Measurements from ENCODE around the gene TEX19. TPM values are rescaled to one million over a fixed set of nuclear protein-coding genes. Genes with fewer than 3 reads are reported as not detected.

Gene TEX19
- total and polyA plus RNA-seq, 10 of the 15 experiments (the other 5 are each of a cell fraction or from before 2014, with no cell fraction given): 0.03 to 0.32 (median 0.13) TPM; not detected in 3

DNA sequence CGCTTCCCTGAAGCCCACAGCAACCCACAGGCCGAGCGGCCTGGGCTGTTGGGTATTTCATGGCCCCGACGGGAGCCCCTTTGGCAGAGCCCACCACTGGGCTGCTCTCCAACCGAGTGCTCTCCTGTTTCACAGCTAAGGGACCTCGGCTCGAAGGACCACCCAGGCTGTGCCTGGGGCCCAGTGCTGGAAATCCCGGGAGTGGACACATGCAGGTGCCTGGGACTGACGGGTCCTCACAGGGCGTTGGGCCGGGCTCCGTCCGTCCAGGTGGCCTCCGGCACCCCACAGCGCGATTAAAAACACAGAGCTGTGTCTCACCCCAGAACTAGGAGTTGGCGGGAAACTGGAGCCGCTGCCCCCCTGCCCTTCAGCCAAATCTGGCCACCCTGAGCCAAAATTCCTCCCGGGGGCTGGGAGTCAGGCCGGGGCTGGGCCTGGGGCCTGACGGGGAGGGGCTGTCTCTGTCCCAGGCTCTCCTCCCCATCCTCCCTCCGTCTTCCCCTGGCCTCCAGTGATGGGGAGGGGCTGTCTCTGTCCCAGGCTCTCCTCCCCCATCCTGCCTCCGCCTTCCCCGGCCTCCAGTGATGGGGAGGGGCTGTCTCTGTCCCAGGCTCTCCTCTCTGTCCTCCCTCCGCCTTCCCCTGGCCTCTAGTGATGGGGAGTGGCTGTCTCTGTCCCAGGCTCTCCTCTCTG is 26.7 kb downstream of the TEX19 start:
- POLR2A ChIA-PET: no interaction called here

DNA sequence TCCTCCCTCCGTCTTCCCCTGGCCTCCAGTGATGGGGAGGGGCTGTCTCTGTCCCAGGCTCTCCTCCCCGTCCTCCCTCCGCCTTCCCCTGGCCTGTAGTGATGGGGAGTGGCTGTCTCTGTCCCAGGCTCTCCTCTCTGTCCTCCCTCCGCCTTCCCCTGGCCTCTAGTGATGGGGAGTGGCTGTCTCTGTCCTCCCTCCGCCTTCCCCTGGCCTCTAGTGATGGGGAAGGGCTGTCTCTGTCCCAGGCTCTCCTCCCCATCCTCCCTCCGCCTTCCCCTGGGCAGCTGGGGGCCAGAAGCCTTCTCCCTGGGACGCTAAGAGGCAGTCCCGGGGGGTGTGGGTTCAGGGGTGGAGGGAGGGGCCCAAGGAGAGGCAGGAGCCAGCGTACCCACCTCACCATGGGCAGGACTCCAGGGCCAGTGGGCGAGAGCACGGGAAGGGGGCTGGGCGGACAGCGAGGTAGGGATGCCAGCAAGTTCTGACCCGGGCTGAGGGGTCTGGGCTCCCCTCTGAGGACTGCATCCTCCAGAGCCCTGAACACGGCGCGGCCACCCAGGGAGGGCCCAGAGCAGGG is 27.3 kb downstream of the TEX19 start:
- CTCF ChIA-PET: interaction anchor here (1.5 kb wide), 1 partner anchor 20 kb away, joined by 6 read pairs; no protein-coding TSS in a partner anchor
- Histone ChIP-seq H3K79me2 (ENCODE audit: control insufficient read depth, insufficient read depth, low read length) (no peaks in the 10 kb centered on the region), H2AFZ (ENCODE audit: control insufficient read depth, low read depth, low read length) (no peak overlapping the region), H3K9ac (ENCODE audit: control insufficient read depth, insufficient read depth, low read length) (no peak overlapping the region), H3K27me3 (replicated peaks in 1 of 2; ENCODE audit: control insufficient read depth in 2 of 2, insufficient read depth in 2 of 2, low read length in 1 of 2) (no peaks in the 10 kb centered on the region), H3K9me3 (replicated peaks; ENCODE audit: control insufficient read depth, insufficient read depth, low read length) (no peaks in the 10 kb centered on the region), H3K27ac (ENCODE audit: control insufficient read depth, insufficient read depth) (no peak overlapping the region), H3K4me2 (ENCODE audit: control insufficient read depth, insufficient read depth) (no peak overlapping the region), H3K4me3 (no peak overlapping the region), H3K36me3 (ENCODE audit: control insufficient read depth in 2 of 2, insufficient read depth in 2 of 2, low read length in 1 of 2) (no peaks in the 10 kb centered on the region), H3K4me1 (ENCODE audit: control insufficient read depth, insufficient read depth, low read length) (no peaks in the 10 kb centered on the region), H4K20me1 (ENCODE audit: control insufficient read depth, insufficient read depth) (no peaks in the 10 kb centered on the region)
- SMC1A ChIA-PET (ENCODE audit: uncharacterized antibody, unreplicated experiment): no interaction called here
- TF ChIP-seq NFXL1 (IDR thresholded peaks at IDR 0.05; ENCODE audit: borderline replicate concordance) (no peak), ATF7 (IDR thresholded peaks at IDR 0.05; ENCODE audit: low read depth) (no peak), STAT3 (IDR thresholded peaks at IDR 0.05; ENCODE audit: low read depth, low read length) (no peak), MYC (IDR thresholded peaks at IDR 0.05; ENCODE audit: insufficient read depth, insufficient read length, insufficient replicate concordance, low read length, severe bottlenecking) (no peak), KAT2A (conservative IDR thresholded peaks at IDR 0.05; ENCODE audit: control insufficient read depth, low read depth, low read length) (no peak), SMC3 (IDR thresholded peaks at IDR 0.05; ENCODE audit: borderline replicate concordance, low read length) (no peak)
- FAIRE-seq (no peak), ATAC-seq (no peak), DNase-seq (ENCODE audit: low read depth, low spot score) (no peak)
- RAD21 ChIA-PET (ENCODE audit: unreplicated experiment): no interaction called here
- 49% methylated on average over 14 of the region's 17 CpGs for WGBS (ENCODE audit: insufficient coverage, insufficient replicate concordance, low lambda C conversion rate, missing lambda C conversion rate)
- in situ Hi-C loops (cut with MboI) (no loop called here), intact Hi-C loops (cut with micrococcal nuclease; ENCODE audit: unreplicated experiment) (no loop called here)
- BruUV-seq (replicated peaks): no TSS peak
- POLR2A ChIA-PET: no interaction called here

More for the DNA sequence above, 26.7 kb downstream of the TEX19 start:
- no peaks in the 10 kb centered on the region for H3K27me3 ChIP-seq (replicated peaks in 1 of 2; ENCODE audit: control insufficient read depth in 2 of 2, insufficient read depth in 2 of 2, low read length in 1 of 2)
- SMC1A ChIA-PET (ENCODE audit: uncharacterized antibody, unreplicated experiment): no interaction called here
- no peak overlapping the region for H3K27ac ChIP-seq (ENCODE audit: control insufficient read depth, insufficient read depth)
- no peaks in the 10 kb centered on the region for H3K36me3 ChIP-seq (ENCODE audit: control insufficient read depth in 2 of 2, insufficient read depth in 2 of 2, low read length in 1 of 2)
- FAIRE-seq (no peak), DNase-seq (ENCODE audit: low read depth, low spot score) (no peak), ATAC-seq (no peak)
- CTCF ChIA-PET: interaction anchor here (1.5 kb wide), 1 partner anchor 19 kb away, joined by 6 read pairs; no protein-coding TSS in a partner anchor
- RAD21 ChIA-PET (ENCODE audit: unreplicated experiment): no interaction called here
- no peaks in the 10 kb centered on the region for H3K9me3 ChIP-seq (replicated peaks; ENCODE audit: control insufficient read depth, insufficient read depth, low read length)
- H3K4me3 ChIP-seq: no peak overlapping the region
- H3K9ac ChIP-seq (ENCODE audit: control insufficient read depth, insufficient read depth, low read length): no peak overlapping the region
- WGBS (ENCODE audit: insufficient coverage, insufficient replicate concordance, low lambda C conversion rate, missing lambda C conversion rate): 41% methylated on average over 22 of the region's 26 CpGs
- in situ Hi-C loops (cut with MboI) (no loop called here), intact Hi-C loops (cut with micrococcal nuclease; ENCODE audit: unreplicated experiment) (no loop called here)
- no peak overlapping the region for H3K4me2 ChIP-seq (ENCODE audit: control insufficient read depth, insufficient read depth)
- no peak for TF ChIP-seq ZSCAN29 (IDR thresholded peaks at IDR 0.05)
- TF ChIP-seq POLR2AphosphoS2 (IDR thresholded peaks at IDR 0.05; ENCODE audit: low read depth, low read length): no peak
- TF ChIP-seq, protein P1, sequence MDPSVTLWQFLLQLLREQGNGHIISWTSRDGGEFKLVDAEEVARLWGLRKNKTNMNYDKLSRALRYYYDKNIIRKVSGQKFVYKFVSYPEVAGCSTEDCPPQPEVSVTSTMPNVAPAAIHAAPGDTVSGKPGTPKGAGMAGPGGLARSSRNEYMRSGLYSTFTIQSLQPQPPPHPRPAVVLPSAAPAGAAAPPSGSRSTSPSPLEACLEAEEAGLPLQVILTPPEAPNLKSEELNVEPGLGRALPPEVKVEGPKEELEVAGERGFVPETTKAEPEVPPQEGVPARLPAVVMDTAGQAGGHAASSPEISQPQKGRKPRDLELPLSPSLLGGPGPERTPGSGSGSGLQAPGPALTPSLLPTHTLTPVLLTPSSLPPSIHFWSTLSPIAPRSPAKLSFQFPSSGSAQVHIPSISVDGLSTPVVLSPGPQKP (IDR thresholded peaks at IDR 0.05; ENCODE audit: low read depth, low read length): no peak
- TF ChIP-seq ESRRA (IDR thresholded peaks at IDR 0.05; ENCODE audit: low read length): no peak
- no peak for TF ChIP-seq SP1 (IDR thresholded peaks at IDR 0.05; ENCODE audit: low read depth, low read length)
- H3K4me1 ChIP-seq (ENCODE audit: control insufficient read depth, insufficient read depth, low read length): no peaks in the 10 kb centered on the region
- BruUV-seq (replicated peaks): no TSS peak
- H2AFZ ChIP-seq (ENCODE audit: control insufficient read depth, low read depth, low read length): no peak overlapping the region
- no peaks in the 10 kb centered on the region for H3K79me2 ChIP-seq (ENCODE audit: control insufficient read depth, insufficient read depth, low read length)
- no peaks in the 10 kb centered on the region for H4K20me1 ChIP-seq (ENCODE audit: control insufficient read depth, insufficient read depth)
